ENCODE measurements around the gene EXD3. TPM values are rescaled to one million over a fixed set of nuclear protein-coding genes. Genes with fewer than 3 reads are reported as not detected.

Gene EXD3
- total and polyA plus RNA-seq, 2 of the 13 experiments (the other 11 are each of a cell fraction or from before 2014, with no cell fraction given) = 2.7 to 4.8 TPM

DNA sequence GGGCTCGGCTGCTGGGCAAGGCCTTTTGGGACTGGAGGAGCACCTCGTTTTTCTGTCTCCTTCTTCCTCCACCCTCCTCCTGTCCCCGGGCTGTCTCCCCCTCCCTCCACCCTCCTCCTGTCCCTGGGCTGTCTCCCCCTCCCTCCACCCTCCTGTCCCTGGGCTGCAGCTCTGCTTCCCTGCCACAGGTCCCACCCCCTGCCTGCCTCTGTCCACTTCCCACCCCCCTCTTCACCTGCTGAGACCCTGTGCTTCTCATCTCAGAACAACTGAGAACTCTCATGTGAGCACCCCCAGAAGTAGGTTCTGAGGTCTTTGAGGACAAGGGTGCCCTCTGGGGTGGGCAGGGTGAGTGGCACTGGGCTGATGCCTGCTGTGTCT is 151.3 kb downstream of the EXD3 start (continued):
- TF ChIP-seq, protein P1, sequence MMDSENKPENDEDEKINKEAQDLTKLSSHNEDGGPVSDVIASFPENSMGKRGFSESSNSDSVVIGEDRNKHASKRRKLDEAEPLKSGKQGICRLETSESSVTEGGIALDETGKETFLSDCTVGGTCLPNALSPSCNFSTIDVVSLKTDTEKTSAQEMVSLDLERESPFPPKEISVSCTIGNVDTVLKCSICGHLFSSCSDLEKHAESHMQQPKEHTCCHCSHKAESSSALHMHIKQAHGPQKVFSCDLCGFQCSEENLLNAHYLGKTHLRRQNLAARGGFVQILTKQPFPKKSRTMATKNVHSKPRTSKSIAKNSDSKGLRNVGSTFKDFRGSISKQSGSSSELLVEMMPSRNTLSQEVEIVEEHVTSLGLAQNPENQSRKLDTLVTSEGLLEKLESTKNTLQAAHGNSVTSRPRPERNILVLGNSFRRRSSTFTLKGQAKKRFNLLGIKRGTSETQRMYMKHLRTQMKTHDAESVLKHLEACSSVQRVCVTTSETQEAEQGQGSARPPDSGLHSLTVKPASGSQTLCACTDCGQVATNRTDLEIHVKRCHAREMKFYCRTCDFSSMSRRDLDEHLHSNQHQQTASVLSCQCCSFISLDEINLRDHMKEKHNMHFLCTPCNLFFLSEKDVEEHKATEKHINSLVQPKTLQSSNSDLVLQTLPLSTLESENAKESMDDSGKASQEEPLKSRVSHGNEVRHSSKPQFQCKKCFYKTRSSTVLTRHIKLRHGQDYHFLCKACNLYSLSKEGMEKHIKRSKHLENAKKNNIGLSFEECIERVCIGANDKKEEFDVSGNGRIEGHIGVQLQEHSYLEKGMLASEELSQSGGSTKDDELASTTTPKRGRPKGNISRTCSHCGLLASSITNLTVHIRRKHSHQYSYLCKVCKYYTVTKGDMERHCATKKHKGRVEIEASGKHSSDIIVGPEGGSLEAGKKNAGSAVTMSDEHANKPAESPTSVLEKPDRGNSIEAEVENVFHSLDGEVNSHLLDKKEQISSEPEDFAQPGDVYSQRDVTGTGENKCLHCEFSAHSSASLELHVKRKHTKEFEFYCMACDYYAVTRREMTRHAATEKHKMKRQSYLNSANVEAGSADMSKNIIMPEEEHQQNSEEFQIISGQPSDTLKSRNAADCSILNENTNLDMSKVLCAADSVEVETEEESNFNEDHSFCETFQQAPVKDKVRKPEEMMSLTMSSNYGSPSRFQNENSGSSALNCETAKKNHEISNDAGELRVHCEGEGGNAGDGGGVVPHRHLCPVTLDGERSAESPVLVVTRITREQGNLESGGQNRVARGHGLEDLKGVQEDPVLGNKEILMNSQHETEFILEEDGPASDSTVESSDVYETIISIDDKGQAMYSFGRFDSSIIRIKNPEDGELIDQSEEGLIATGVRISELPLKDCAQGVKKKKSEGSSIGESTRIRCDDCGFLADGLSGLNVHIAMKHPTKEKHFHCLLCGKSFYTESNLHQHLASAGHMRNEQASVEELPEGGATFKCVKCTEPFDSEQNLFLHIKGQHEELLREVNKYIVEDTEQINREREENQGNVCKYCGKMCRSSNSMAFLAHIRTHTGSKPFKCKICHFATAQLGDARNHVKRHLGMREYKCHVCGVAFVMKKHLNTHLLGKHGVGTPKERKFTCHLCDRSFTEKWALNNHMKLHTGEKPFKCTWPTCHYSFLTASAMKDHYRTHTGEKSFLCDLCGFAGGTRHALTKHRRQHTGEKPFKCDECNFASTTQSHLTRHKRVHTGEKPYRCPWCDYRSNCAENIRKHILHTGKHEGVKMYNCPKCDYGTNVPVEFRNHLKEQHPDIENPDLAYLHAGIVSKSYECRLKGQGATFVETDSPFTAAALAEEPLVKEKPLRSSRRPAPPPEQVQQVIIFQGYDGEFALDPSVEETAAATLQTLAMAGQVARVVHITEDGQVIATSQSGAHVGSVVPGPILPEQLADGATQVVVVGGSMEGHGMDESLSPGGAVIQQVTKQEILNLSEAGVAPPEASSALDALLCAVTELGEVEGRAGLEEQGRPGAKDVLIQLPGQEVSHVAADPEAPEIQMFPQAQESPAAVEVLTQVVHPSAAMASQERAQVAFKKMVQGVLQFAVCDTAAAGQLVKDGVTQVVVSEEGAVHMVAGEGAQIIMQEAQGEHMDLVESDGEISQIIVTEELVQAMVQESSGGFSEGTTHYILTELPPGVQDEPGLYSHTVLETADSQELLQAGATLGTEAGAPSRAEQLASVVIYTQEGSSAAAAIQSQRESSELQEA (CRISPR knock-in tag; IDR thresholded peaks at IDR 0.05; ENCODE audit: not compliant biosample characterization) = no peak
- TF ChIP-seq NCOR1 (IDR thresholded peaks at IDR 0.05; ENCODE audit: borderline replicate concordance, low read length) (no peak), HHEX (CRISPR knock-in tag; IDR thresholded peaks at IDR 0.05) (no peak)
- TF ChIP-seq, protein P2, sequence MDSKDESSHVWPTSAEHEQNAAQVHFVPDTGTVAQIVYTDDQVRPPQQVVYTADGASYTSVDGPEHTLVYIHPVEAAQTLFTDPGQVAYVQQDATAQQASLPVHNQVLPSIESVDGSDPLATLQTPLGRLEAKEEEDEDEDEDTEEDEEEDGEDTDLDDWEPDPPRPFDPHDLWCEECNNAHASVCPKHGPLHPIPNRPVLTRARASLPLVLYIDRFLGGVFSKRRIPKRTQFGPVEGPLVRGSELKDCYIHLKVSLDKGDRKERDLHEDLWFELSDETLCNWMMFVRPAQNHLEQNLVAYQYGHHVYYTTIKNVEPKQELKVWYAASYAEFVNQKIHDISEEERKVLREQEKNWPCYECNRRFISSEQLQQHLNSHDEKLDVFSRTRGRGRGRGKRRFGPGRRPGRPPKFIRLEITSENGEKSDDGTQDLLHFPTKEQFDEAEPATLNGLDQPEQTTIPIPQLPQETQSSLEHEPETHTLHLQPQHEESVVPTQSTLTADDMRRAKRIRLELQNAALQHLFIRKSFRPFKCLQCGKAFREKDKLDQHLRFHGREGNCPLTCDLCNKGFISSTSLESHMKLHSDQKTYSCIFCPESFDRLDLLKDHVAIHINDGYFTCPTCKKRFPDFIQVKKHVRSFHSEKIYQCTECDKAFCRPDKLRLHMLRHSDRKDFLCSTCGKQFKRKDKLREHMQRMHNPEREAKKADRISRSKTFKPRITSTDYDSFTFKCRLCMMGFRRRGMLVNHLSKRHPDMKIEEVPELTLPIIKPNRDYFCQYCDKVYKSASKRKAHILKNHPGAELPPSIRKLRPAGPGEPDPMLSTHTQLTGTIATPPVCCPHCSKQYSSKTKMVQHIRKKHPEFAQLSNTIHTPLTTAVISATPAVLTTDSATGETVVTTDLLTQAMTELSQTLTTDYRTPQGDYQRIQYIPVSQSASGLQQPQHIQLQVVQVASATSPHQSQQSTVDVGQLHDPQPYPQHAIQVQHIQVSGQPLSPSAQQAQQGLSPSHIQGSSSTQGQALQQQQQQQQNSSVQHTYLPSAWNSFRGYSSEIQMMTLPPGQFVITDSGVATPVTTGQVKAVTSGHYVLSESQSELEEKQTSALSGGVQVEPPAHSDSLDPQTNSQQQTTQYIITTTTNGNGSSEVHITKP (CRISPR knock-in tag; IDR thresholded peaks at IDR 0.05; ENCODE audit: low read depth) = no peak
